IgD-negative memory B cell (primary cell): Measurements from ENCODE around the gene SH3PXD2A. TPM values are rescaled to one million over a fixed set of nuclear protein-coding genes. Genes with fewer than 3 reads are reported as not detected.
A peak's percentile ranks its signal among the peaks of the same experiment; 100 is the strongest.

Experiments used
- H3K27ac Mint-ChIP-seq, 3 donors: one replicate each; pipeline ENCODE4 v1.8.0; 2020 to 2022; ENCODE audit warnings: mild to moderate bottlenecking in 3 of 3, mixed read lengths in 3 of 3, moderate library complexity in 1 of 3
- H3K27me3 Mint-ChIP-seq: one replicate; pipeline ENCODE4 v1.8.0; 2021; ENCODE audit warnings: mixed read lengths
- H3K36me3 Mint-ChIP-seq: one replicate; pipeline ENCODE4 v1.8.0; 2020; ENCODE audit warnings: mild to moderate bottlenecking, mixed read lengths
- H3K4me1 Mint-ChIP-seq, 3 donors: one replicate each; pipeline ENCODE4 v1.8.0; 2020 to 2022; ENCODE audit warnings: mixed read lengths in 3 of 3, mild to moderate bottlenecking in 1 of 3
- H3K4me3 Mint-ChIP-seq, 4 donors: one replicate each; pipeline ENCODE4 v1.8.0; 2020 to 2022; ENCODE audit warnings: mild to moderate bottlenecking in 4 of 4, mixed read lengths in 4 of 4, moderate library complexity in 3 of 4
- H3K9me3 Mint-ChIP-seq, 3 donors: one replicate each; pipeline ENCODE4 v1.8.0; 2020 to 2021; ENCODE audit warnings: mixed read lengths in 3 of 3, mild to moderate bottlenecking in 1 of 3
- polyA plus RNA-seq: library from polyadenylated mRNA; unstranded; fragments of 300-500 nt; fragmentation: Illumina TruSeq; gene quantifications from one replicate; pipeline ENCODE4 v1.2.3, GENCODE V29; 2021

The SH3PXD2A gene
- polyA plus RNA-seq, 1 donor from 2014 or later: 1.2 TPM

DNA sequence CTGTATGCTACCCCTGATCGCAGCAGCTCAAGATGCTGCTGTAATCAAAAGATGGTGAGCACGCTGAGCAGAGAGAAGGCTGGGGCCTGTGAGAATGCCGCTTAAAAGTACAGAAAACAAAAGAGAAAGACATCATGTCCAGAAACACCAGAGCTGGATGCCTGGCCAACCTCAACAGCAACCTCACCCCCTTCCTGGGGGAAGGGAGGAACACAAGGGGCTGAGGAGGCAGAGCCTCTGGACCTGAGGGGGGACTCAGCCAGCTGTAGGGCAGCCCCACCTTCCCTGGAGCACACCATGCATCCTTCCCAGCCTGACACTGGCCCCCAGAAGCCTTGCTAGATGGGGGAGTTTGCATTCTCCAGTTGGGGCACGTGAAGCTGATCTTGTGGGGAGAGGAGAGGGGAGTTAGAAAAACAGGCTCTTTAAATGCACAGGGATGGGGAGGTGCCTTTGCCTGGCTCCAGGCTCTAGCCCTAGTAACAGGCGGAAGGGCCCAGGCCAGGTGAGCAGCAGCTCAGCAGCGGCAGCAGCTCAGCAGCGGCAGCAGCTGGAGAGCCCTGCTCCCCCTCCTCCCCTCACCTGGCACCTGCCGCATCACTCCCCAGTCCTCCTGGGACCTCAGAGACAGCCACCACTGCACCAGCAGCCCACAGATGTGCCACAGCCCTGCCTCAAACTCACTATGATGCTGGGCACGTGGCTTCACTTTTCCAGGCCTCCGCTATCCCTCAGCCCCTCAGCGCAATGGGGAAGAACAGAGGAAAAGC is 205.5 kb downstream of the SH3PXD2A start:
- no peak overlapping the region for H3K4me3 Mint-ChIP-seq
- H3K9me3 Mint-ChIP-seq: no peaks in the 10 kb centered on the region
- H3K27me3 Mint-ChIP-seq: no peaks in the 10 kb centered on the region
- H3K4me1 Mint-ChIP-seq: peaks cover 0 to 4% (median 2%) of the 10 kb centered on the region in 3 donors
- H3K36me3 Mint-ChIP-seq: peaks cover 8% of the 10 kb centered on the region
- no peak overlapping the region for H3K27ac Mint-ChIP-seq

DNA sequence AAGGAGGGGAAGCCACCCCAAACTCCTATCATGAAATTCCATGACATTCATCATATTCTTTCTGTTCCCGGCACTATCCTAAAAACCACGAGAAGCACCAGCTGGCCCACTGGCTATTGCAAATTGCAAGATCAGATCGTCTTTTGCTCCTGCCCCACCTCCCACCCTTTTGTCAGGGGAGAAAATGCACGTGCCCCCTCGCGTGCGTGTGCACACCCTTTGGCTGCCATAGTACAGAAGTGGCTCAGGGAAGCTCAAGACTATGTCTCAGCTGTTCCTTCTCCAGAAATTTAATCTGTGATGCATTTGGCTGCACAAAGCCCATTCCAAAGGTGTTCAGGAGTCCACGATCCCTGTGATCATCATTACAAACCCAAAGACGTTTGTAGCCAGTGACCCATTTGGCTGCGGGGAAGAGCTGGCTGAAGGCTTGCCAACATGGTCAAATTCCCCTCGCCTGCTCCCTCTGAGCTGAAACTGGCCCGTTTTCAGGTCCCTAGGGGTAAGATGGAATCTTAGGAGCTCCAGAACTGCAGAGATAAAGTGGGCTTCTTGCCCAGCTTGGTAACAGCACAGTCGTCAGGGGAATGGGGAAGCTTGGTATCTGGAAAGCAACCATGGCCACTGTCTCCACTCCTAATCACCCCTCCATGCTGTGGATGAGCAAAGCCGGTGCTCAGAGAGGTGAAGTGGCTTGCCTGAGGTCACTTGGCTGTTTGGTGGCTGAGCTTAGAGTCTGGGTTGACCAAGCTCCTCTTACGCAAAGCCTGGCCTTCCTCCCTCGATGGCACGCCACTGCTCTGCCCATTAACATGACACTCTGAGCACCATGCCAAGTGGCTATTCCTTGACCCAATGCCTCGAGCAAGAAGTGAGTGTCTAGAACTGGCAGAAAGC is 206.5 kb downstream of the SH3PXD2A start:
- no peak overlapping the region for H3K27ac Mint-ChIP-seq
- H3K4me1 Mint-ChIP-seq: peaks cover 0 to 4% (median 2%) of the 10 kb centered on the region in 3 donors
- no peaks in the 10 kb centered on the region for H3K27me3 Mint-ChIP-seq
- H3K36me3 Mint-ChIP-seq: peaks cover 8% of the 10 kb centered on the region
- no peak overlapping the region for H3K4me3 Mint-ChIP-seq
- H3K9me3 Mint-ChIP-seq: no peaks in the 10 kb centered on the region

DNA sequence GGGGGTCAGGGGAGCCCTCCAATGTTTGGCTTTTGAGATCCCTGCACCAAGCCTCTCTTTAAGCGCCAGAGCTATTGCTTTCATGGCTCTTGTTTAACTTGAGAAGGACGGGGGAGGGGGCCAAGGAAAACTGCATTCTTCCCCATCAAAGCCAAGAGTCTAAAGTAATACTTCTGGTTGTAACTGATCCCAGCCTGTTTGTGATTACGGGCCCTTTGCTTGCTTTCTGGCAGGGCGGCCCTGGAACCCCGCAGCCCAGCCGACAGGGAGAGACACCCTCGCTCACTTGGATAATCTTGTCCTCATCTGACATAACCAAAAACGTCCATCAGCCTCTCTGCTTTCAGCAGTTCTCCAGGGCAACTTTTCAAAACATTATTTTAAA is 207.1 kb downstream of the SH3PXD2A start:
- H3K27ac Mint-ChIP-seq: no peak overlapping the region
- H3K9me3 Mint-ChIP-seq: no peaks in the 10 kb centered on the region
- no peak overlapping the region for H3K4me3 Mint-ChIP-seq

DNA sequence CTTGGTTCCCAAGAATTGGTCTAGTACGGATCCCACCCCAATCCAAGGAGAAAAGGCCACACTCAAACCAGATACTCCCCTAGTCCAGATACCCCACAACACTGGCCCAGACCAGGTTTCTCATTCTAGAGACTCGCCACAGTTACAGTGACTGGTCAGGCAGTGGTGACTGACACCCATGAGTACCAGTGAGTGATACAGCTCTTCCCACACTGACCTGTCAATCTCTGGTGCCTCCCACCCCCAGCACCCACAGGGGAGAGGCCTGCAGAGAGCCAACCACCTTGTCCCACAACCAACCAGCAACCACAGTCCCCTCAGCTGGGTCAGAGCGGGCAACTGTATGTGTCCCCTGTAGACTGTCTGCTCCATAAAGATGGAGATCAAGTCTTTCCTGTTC is 209.1 kb downstream of the SH3PXD2A start:
- Mint-ChIP-seq H3K27ac (no peak overlapping the region), H3K9me3 (no peaks in the 10 kb centered on the region), H3K27me3 (no peaks in the 10 kb centered on the region)

More for the DNA sequence above, 207.1 kb downstream of the SH3PXD2A start:
- peaks cover 0 to 4% (median 2%) of the 10 kb centered on the region in 3 donors for H3K4me1 Mint-ChIP-seq
- no peaks in the 10 kb centered on the region for H3K27me3 Mint-ChIP-seq
- H3K36me3 Mint-ChIP-seq: peaks cover 8% of the 10 kb centered on the region

DNA sequence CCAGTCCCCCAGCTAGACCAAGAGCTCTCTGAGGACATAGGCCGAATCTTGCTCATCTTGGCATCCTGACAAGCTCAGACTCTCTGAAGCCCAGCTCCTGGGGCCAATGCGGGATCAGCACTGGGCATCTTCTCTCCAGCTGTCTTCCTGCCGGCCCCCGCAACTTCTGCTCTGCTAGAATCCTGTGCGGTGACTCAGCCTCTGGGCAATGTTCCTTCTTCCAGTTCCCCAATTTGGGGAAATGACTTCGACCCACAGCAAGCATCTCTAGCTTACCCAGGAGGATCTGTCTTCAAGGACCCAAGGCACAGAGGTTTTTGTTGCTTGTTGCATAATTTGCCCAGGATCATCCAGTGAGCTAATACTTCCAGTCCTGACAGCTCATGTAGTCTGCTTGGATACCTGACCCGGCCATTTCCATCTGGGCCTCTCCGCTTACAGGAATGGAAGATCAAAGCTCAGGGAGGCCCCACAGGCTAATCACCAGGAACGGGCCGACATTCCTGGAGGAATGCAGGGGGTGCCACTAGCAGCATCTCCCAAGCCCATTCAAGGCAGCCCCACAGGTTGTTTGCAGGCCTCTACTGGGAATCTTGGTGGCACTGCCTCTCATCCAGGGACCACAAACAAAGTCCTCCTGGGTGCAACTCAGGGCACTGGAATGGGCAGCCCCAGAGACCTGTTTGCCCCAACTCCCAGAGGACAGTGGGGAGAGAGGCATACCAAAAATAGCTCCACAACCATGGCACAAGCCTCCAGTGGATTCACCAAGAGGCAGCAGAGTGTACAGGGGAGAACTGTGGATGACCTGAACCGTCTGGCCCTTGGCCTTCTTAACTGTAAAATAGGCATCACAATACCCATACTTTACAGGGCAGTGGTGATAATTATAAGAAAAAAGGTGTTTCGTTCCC is 210.0 kb downstream of the SH3PXD2A start:
- H3K4me3 Mint-ChIP-seq: no peak overlapping the region
- peak overlapping the region in 1 of 3 donors; percentile 35 for H3K27ac Mint-ChIP-seq

More for the DNA sequence above, 209.1 kb downstream of the SH3PXD2A start:
- Mint-ChIP-seq H3K36me3 (peaks cover 8% of the 10 kb centered on the region), H3K4me3 (no peak overlapping the region), H3K4me1 (peaks cover 0 to 4% (median 2%) of the 10 kb centered on the region in 3 donors)

DNA sequence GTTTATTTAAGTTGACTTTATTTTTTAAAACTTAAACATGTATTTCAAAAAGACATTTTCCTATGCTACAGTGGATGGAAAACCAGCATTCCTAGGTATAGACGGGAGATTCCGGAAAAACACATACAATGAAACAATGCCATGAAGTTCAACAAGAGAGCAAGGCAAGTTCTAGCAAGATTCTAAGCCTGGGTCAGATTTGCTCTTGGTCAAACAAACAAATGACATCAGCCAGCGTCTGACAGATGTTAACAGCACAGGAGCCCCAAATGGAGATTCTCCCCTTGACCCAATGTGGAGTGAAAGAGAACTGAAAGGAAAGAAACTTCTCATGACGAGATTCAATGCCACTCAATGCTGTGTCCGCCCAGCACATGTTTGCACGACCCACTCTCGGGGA is 212.0 kb downstream of the SH3PXD2A start:
- Mint-ChIP-seq H3K36me3 (peaks cover 9% of the 10 kb centered on the region), H3K4me3 (no peak overlapping the region), H3K27ac (no peak overlapping the region), H3K9me3 (no peaks in the 10 kb centered on the region), H3K4me1 (peaks cover 0 to 1% (median 0%) of the 10 kb centered on the region in 3 donors), H3K27me3 (no peaks in the 10 kb centered on the region)

More for the DNA sequence above, 210.0 kb downstream of the SH3PXD2A start:
- Mint-ChIP-seq H3K36me3 (peaks cover 10% of the 10 kb centered on the region), H3K4me1 (peaks cover 0 to 3% (median 2%) of the 10 kb centered on the region in 3 donors), H3K27me3 (no peaks in the 10 kb centered on the region), H3K9me3 (no peaks in the 10 kb centered on the region)

DNA sequence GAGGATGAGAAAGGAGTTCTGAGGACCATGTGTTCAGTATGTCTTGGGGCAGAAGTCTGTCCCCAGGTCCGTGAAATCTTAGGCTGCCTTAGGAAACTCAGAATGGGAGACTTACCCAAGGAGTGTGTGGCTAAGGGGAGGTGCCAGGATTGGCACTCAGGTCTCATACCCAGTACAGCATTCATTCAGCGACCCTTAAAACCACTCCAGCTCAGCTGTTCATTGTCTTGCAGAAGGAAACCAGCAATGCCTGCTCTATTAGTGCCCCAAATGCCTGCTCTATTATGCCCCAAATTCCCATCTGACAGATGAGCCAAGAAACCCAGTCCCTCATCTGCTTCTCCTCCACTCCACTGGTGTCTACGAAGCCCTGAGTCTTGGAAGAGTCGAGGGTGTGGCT is 214.1 kb downstream of the SH3PXD2A start:
- H3K4me1 Mint-ChIP-seq: peaks cover 0 to 1% (median 0%) of the 10 kb centered on the region in 3 donors
- no peak overlapping the region for H3K4me3 Mint-ChIP-seq
- no peaks in the 10 kb centered on the region for H3K9me3 Mint-ChIP-seq
- H3K27me3 Mint-ChIP-seq: no peaks in the 10 kb centered on the region
- peaks cover 8% of the 10 kb centered on the region for H3K36me3 Mint-ChIP-seq
- no peak overlapping the region for H3K27ac Mint-ChIP-seq

DNA sequence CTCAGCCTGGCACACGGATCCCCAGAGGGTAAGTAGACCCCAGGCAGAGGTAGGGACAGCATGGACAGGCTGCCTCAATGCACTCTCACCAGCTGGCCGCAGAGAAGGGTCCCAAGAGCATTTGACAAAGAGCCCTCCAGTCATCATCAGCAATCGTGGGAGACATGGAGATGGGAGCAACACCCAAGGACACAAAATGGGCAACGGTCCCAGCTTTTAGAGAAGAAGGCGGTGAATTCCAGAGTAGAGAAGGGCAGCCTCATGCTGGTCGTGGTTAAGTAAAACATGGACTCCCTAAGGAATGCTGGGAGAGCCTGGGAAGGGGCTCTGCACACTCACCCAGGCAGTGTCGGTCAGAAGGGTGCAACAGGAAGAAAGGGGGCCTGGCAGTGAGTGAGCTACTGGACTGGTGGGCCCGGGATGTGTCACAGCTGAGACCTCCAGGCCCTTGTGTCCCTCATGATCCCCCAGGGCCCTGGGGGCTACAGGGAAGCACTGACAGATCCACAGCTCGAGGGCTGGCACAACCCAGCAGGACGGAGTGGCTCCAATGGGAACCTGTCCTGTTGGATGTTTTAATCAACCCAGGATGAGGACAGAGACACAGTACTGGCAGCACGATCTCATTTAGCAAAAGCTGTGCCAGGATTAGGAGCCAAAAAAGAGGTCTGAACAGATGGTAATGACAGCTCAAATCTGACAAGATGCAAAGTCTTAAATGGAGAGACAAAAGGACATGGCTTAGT is 214.8 kb downstream of the SH3PXD2A start:
- Mint-ChIP-seq H3K27me3 (no peaks in the 10 kb centered on the region), H3K27ac (no peak overlapping the region), H3K4me3 (no peak overlapping the region), H3K4me1 (peaks cover 0 to 1% (median 0%) of the 10 kb centered on the region in 3 donors), H3K36me3 (peaks cover 5% of the 10 kb centered on the region), H3K9me3 (no peaks in the 10 kb centered on the region)

DNA sequence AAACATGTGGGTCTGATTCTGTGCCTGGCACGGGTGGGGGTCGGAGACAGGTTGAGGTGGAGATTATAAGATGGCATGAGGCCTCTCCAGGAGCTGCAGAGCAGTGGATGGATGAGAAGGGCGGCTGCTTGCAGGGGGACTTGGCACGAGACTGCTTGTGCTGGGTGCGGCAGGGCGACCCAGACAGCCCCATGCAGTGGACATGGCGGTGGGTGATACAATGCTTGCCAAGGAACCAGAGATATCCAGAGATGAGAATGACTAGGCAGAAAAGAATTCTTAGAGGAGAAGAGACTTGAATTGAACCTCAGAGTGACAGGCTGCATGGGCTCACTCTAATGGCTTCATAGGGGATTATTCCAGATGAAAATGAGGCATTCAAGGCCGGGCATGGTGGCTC is 216.4 kb downstream of the SH3PXD2A start:
- Mint-ChIP-seq H3K4me3 (no peak overlapping the region), H3K4me1 (peaks cover 0 to 1% (median 0%) of the 10 kb centered on the region in 3 donors), H3K36me3 (peaks cover 3% of the 10 kb centered on the region), H3K27ac (no peak overlapping the region), H3K9me3 (no peaks in the 10 kb centered on the region), H3K27me3 (no peaks in the 10 kb centered on the region)

DNA sequence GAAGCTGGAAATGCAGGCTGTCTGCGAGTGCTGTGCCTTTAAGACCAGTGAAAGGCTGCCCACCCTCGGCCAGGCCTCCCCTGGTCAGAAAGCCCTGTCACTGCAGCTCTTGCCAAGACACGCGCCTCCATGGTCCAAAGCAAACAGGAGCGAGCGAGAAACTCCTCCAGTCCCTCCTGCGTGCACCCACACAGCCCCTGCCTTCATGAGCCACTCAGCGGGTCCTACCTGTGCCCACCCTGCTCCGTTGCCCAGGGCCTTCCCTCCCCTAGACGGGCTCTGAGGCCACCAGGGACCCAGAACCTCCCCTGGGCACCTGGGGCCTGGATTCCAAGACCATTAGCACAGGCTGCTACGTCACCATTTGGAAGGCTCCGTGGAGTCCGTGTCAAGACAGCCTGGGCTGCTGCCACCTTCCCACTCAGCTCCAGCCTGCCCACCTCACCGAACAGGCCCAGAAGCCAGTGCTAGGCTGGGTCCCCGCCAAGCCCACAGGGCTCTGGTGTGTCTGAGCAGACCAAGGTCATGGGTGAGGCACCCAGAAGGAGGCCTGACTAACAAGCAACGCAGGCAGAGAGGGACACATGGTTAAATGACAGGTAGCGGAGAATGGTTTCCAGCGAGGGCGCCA is 217.3 kb downstream of the SH3PXD2A start:
- H3K4me1 Mint-ChIP-seq: peaks cover 0 to 1% (median 0%) of the 10 kb centered on the region in 3 donors
- no peaks in the 10 kb centered on the region for H3K27me3 Mint-ChIP-seq

DNA sequence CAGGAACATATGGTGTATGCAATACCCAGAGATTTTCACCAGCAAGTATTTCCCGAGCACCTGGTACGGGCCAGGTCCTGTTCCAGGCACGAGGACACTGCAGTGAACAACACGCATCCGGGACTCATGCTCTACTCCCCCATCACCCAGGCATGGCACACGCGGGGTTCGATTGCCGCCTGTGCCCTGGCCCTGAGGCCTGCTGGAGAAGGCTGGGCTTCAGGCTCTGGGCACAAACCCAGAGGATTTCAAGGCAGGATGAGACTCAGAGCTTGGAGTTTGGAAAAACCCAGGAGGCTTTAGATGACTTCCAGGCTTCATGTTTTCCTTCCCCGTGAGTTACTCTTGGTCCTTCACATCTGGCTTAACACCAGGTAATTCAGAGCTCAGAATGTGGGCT is 218.4 kb downstream of the SH3PXD2A start:
- H3K4me3 Mint-ChIP-seq: no peak overlapping the region
- no peaks in the 10 kb centered on the region for H3K27me3 Mint-ChIP-seq
- H3K9me3 Mint-ChIP-seq: no peaks in the 10 kb centered on the region
- H3K4me1 Mint-ChIP-seq: peaks cover 0 to 1% (median 0%) of the 10 kb centered on the region in 3 donors
- H3K27ac Mint-ChIP-seq: peak overlapping the region in 1 of 3 donors; percentile 70
- peaks cover 3% of the 10 kb centered on the region for H3K36me3 Mint-ChIP-seq

More for the DNA sequence above, 217.3 kb downstream of the SH3PXD2A start:
- Mint-ChIP-seq H3K9me3 (no peaks in the 10 kb centered on the region), H3K4me3 (no peak overlapping the region), H3K27ac (no peak overlapping the region), H3K36me3 (peaks cover 3% of the 10 kb centered on the region)

DNA sequence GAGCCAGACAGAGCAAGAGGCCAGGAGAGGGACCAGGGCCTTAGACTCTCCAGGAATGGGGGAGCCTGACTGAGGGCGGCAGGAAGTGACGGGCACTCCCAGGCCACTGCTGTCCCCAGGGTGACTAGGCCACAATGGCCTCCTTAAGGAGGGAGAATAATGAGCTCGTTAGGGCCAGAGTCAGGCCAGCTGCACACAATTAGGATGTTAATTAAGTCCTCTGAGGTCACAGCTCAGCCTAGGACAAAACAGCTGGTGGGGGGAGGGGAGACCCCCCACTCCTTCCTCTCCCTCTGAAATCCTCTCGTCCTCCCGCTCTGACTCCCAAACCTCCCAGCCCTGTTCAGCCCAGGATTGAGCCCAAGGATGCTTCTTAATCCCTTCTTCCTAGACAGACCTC is 218.9 kb downstream of the SH3PXD2A start:
- Mint-ChIP-seq H3K27ac (peak overlapping the region in 1 of 3 donors; percentile 70), H3K27me3 (no peaks in the 10 kb centered on the region), H3K4me3 (no peak overlapping the region), H3K4me1 (peaks cover 0 to 1% (median 0%) of the 10 kb centered on the region in 3 donors), H3K9me3 (no peaks in the 10 kb centered on the region), H3K36me3 (peaks cover 3% of the 10 kb centered on the region)

DNA sequence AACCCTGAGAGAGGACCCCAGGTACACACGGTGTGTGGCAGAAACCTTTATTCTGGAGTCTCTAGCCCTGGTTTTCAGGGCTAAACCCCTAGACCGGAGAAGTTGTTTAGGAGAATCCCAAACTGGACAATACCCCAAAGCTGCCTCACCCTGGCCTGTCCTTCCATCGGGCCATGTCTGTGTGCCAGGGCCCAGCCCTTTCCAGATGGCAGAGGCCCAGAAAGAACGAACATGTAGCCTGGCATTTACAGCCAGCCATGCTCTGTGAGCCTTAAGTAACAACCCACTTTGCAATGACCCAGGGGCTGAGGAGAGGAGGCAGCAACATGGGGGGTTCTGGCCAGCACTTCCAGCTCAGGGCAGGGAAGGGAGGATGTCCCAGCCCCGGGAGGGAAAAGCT is 219.8 kb downstream of the SH3PXD2A start:
- Mint-ChIP-seq H3K36me3 (peaks cover 2% of the 10 kb centered on the region), H3K9me3 (no peaks in the 10 kb centered on the region), H3K4me1 (peaks cover 0 to under 1% (median 0%) of the 10 kb centered on the region in 3 donors), H3K27me3 (no peaks in the 10 kb centered on the region), H3K4me3 (no peak overlapping the region), H3K27ac (no peak overlapping the region)
